MM.1S (cell line): Measurements from ENCODE around the gene ERAL1.

Experiments
- DNase-seq: peaks from one replicate; pipeline ENCODE4 v3.0.0-alpha.2; 2015
- H2AFZ ChIP-seq: fragments of 300-600 bp; sonication (generic); 2 replicates; pipeline ENCODE4 v1.6.0; 2016; ENCODE audit warnings: antibody characterized with exemption, low read length
- H3F3A ChIP-seq: fragments of 300-600 bp; sonication (generic); 2 replicates; pipeline ENCODE4 v1.6.1; 2016; ENCODE audit warnings: mild to moderate bottlenecking, antibody characterized with exemption, low read length, moderate library complexity, mixed read lengths; ENCODE audit not compliant: insufficient read depth
- H3K27ac ChIP-seq: fragments of 300-600 bp; sonication (generic); 2 replicates; pipeline ENCODE4 v1.5.1; 2016; ENCODE audit warnings: mild to moderate bottlenecking, low read length
- H3K27me3 ChIP-seq: fragments of 300-600 bp; sonication (generic); replicated peaks from 2 replicates; pipeline ENCODE4 v1.6.0; 2016; ENCODE audit warnings: low read length; ENCODE audit not compliant: insufficient read depth
- H3K36me3 ChIP-seq: fragments of 300-600 bp; sonication (generic); replicated peaks from 2 replicates; pipeline ENCODE4 v1.6.1; 2016; ENCODE audit warnings: mild to moderate bottlenecking, low read length, mixed read lengths; ENCODE audit not compliant: insufficient read depth
- H3K4me1 ChIP-seq: fragments of 300-600 bp; sonication (generic); 2 replicates; pipeline ENCODE4 v1.6.1; 2016; ENCODE audit warnings: low read length, mixed read lengths
- H3K4me2 ChIP-seq: fragments of 300-600 bp; sonication (generic); 2 replicates; pipeline ENCODE4 v1.6.0; 2016; ENCODE audit warnings: low read depth, low read length
- H3K4me3 ChIP-seq: fragments of 300-600 bp; sonication (generic); 2 replicates; pipeline ENCODE4 v1.5.1; 2016; ENCODE audit warnings: low read length, mixed read lengths
- H3K79me2 ChIP-seq: fragments of 300-600 bp; sonication (generic); 2 replicates; pipeline ENCODE4 v1.6.1; 2016; ENCODE audit warnings: mixed run types, low read length, mixed read lengths
- H3K9ac ChIP-seq: fragments of 300-600 bp; sonication (generic); 2 replicates; pipeline ENCODE4 v1.6.1; 2016; ENCODE audit warnings: low read length, mixed read lengths
- H3K9me2 ChIP-seq: fragments of 300-600 bp; sonication (generic); replicated peaks from 2 replicates; pipeline ENCODE4 v1.6.1; 2016; ENCODE audit warnings: mild to moderate bottlenecking, low read length, mixed read lengths; ENCODE audit not compliant: insufficient read depth
- H3K9me3 ChIP-seq: fragments of 300-600 bp; sonication (generic); replicated peaks from 2 replicates; pipeline ENCODE4 v1.6.1; 2016; ENCODE audit warnings: mild to moderate bottlenecking, low read length, mixed read lengths; ENCODE audit not compliant: insufficient read depth
- H4K20me1 ChIP-seq: fragments of 300-600 bp; sonication (generic); 2 replicates; pipeline ENCODE4 v1.6.1; 2016; ENCODE audit warnings: mild to moderate bottlenecking, low read length, moderate library complexity, mixed read lengths; ENCODE audit not compliant: insufficient read depth
- CTCF ChIP-seq: fragments of 300-600 bp; sonication (generic); IDR thresholded peaks from 2 replicates; pipeline ENCODE4 v1.5.1; 2016; ENCODE audit warnings: antibody characterized with exemption, low read length, mixed read lengths
- EZH2 ChIP-seq: fragments of 300-600 bp; sonication (generic); optimal IDR thresholded peaks from 2 replicates; pipeline ENCODE3; 2017; ENCODE audit warnings: low read depth, mild to moderate bottlenecking, antibody characterized with exemption, low read length, mixed read lengths
- EZH2phosphoT487 ChIP-seq: fragments of 300-600 bp; sonication (generic); IDR thresholded peaks from 2 replicates; pipeline ENCODE4 v1.6.1; 2018; ENCODE audit warnings: antibody characterized with exemption, low read length

The ERAL1 gene

GRCh38 chr17:28863953-28864352 lies 9.1 kb downstream of the ERAL1 start:
- H3K27ac ChIP-seq, result no peak overlapping the region
- no peak overlapping the region for H2AFZ ChIP-seq
- no peaks in the 10 kb centered on the region for H3K9me3 ChIP-seq
- H3K9me2 ChIP-seq, result no peaks in the 10 kb centered on the region
- no peak for DNase-seq
- H3F3A ChIP-seq, result no peaks in the 10 kb centered on the region
- H3K4me1 ChIP-seq, result no peaks in the 10 kb centered on the region
- no peaks in the 10 kb centered on the region for H3K79me2 ChIP-seq
- 0 out of 2 replicates have a peak, but pooled peaks cover 2% of the 10 kb centered on the region for H3K36me3 ChIP-seq
- no peak overlapping the region for H3K4me3 ChIP-seq
- no peak for TF ChIP-seq CTCF
- TF ChIP-seq EZH2phosphoT487, result no peak
- no peak for TF ChIP-seq EZH2
- H3K9ac ChIP-seq, result no peak overlapping the region
- H3K27me3 ChIP-seq, result no peaks in the 10 kb centered on the region
- no peak overlapping the region for H3K4me2 ChIP-seq
- H4K20me1 ChIP-seq, result no peaks in the 10 kb centered on the region

GRCh38 chr17:28864991-28865849 lies 10.4 kb downstream of the ERAL1 start:
- Histone ChIP-seq H3K9ac (no peak overlapping the region), H3K9me3 (no peaks in the 10 kb centered on the region), H3K4me3 (no peak overlapping the region), H3F3A (no peaks in the 10 kb centered on the region), H3K4me1 (no peaks in the 10 kb centered on the region), H3K79me2 (no peaks in the 10 kb centered on the region), H3K4me2 (no peak overlapping the region), H2AFZ (no peak overlapping the region), H3K27me3 (no peaks in the 10 kb centered on the region), H3K36me3 (0 out of 2 replicates have a peak, but pooled peaks cover 2% of the 10 kb centered on the region), H4K20me1 (no peaks in the 10 kb centered on the region), H3K9me2 (no peaks in the 10 kb centered on the region), H3K27ac (no peak overlapping the region)
- no peak for TF ChIP-seq EZH2phosphoT487
- DNase-seq, result no peak

GRCh38 chr17:28865946-28866752 lies 11.3 kb downstream of the ERAL1 start:
- Histone ChIP-seq H3K36me3 (no peaks in the 10 kb centered on the region), H3K79me2 (no peaks in the 10 kb centered on the region), H3K9me3 (no peaks in the 10 kb centered on the region), H3K27ac (no peak overlapping the region), H3K4me2 (no peak overlapping the region), H3K9me2 (no peaks in the 10 kb centered on the region), H3K4me1 (peaks cover 4% of the 10 kb centered on the region), H4K20me1 (no peaks in the 10 kb centered on the region), H3K4me3 (no peak overlapping the region), H3K27me3 (no peaks in the 10 kb centered on the region), H3F3A (no peaks in the 10 kb centered on the region), H2AFZ (no peak overlapping the region), H3K9ac (no peak overlapping the region)
- TF ChIP-seq CTCF (no peak), EZH2phosphoT487 (no peak), EZH2 (no peak)
- no peak for DNase-seq
